Neural cell (in vitro differentiated cells): ENCODE measurements around the gene KIAA1958.

Source experiments
- EZH2 ChIP-seq: fragments of 200-600, 300-800 bp; shearing (Covaris generic), sonication (generic); IDR thresholded peaks from 2 replicates; pipeline ENCODE4 v1.6.1; 2014; ENCODE audit warnings: antibody characterized with exemption, low read length, borderline replicate concordance, mild to moderate bottlenecking; ENCODE audit not compliant: insufficient read depth, poor library complexity, severe bottlenecking
- MXI1 ChIP-seq: fragments of 450-650 bp; conservative IDR thresholded peaks from 2 replicates; pipeline ENCODE4 v1.6.1; 2014; ENCODE audit warnings: antibody characterized with exemption, mild to moderate bottlenecking; ENCODE audit not compliant: poor library complexity, severe bottlenecking
- POLR2AphosphoS5 ChIP-seq: IDR thresholded peaks from 2 replicates; pipeline ENCODE4 v1.6.1; 2012
- RAD21 ChIP-seq: fragments of 450-650 bp; conservative IDR thresholded peaks from 2 replicates; pipeline ENCODE4 v1.6.1; 2014; ENCODE audit warnings: antibody characterized with exemption, mild to moderate bottlenecking, moderate library complexity
- SMC3 ChIP-seq: fragments of 450-650 bp; conservative IDR thresholded peaks from 2 replicates; pipeline ENCODE4 v1.6.1; 2014; ENCODE audit warnings: antibody characterized with exemption, mild to moderate bottlenecking, moderate library complexity; ENCODE audit not compliant: poor library complexity
- TF ChIP-seq, protein P1 (sequence below): fragments of 450-650 bp; IDR thresholded peaks from 2 replicates; pipeline ENCODE4 v1.5.1; 2014; ENCODE audit warnings: antibody characterized with exemption, mild to moderate bottlenecking, moderate library complexity; ENCODE audit not compliant: poor library complexity, severe bottlenecking

DNA sequence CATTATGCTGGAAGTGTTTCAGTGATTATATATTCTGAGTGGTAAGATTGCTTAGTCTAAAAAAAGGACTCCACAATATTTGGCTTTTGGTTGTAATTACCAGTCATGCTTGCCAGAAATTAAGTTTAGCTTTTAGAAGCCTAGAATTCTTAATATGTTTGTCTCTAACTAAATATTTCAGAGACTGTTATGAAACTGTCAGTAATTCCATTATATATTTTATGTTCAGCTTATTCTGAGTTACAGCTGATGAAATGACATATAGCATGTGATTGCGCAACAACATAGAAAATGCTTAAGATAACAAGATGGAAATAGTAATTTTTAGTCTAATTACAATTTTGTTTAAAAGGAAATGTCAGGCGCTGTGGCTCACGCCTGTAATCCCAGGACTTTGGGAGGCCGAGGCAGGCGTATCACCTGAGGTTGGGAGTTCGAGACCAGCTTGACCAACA, 44.2 kb downstream of the KIAA1958 start:
- TF ChIP-seq, protein P1, sequence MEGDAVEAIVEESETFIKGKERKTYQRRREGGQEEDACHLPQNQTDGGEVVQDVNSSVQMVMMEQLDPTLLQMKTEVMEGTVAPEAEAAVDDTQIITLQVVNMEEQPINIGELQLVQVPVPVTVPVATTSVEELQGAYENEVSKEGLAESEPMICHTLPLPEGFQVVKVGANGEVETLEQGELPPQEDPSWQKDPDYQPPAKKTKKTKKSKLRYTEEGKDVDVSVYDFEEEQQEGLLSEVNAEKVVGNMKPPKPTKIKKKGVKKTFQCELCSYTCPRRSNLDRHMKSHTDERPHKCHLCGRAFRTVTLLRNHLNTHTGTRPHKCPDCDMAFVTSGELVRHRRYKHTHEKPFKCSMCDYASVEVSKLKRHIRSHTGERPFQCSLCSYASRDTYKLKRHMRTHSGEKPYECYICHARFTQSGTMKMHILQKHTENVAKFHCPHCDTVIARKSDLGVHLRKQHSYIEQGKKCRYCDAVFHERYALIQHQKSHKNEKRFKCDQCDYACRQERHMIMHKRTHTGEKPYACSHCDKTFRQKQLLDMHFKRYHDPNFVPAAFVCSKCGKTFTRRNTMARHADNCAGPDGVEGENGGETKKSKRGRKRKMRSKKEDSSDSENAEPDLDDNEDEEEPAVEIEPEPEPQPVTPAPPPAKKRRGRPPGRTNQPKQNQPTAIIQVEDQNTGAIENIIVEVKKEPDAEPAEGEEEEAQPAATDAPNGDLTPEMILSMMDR = no peak
- TF ChIP-seq SMC3 (no peak), EZH2 (no peak), MXI1 (no peak), RAD21 (no peak), POLR2AphosphoS5 (no peak)
